Measurements from ENCODE around the gene DCP1A. TPM values are rescaled to one million over a fixed set of nuclear protein-coding genes. Genes with fewer than 3 reads are reported as not detected.
A peak's percentile ranks its signal among the peaks of the same experiment; 100 is the strongest.

Gene DCP1A
- total RNA-seq, 3 donors from 2014 or later (not counting 1 experiment from before 2014, with no cell fraction given), result 36.5 to 48.9 (median 45.8) TPM

DNA sequence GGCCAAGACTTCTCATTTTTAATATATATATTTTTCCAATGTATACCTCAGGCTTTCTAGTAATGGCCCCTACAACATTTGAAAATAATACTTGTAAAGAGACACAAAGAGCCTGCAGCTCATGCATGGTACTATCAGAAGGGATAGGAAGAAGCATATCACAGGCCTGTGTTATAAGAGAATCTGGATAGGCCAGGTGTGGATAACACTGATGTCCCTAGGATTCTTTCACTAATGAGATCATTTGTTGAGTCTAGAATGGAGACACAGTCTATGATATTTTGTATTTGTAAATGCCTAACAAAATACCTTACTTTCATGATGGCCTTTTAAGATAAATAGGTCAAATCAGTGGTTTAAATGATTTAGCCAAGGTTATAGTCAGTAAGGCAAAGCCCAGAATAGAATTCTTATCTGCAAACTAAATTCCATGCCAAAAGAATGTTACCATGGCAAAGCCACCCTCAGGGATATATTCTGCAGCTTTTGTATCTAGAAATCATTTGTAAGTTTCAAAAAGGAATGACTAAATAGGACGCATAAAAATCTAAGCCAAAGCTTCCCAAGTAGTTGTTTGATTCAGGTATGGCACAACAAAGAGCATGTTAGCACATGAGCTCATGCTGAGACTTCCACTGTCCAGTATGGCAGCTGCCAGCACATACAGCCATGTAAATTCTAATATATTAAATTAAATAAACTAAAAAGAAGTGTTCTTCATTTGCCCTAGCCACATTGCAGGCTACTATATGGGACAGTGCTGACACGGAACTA lies 10.0 kb downstream of the DCP1A start:
- H3K36me3 ChIP-seq (ENCODE audit: control insufficient read depth, insufficient read depth, low read length), result peaks cover 44% of the 10 kb centered on the region
- TF ChIP-seq, protein P1, sequence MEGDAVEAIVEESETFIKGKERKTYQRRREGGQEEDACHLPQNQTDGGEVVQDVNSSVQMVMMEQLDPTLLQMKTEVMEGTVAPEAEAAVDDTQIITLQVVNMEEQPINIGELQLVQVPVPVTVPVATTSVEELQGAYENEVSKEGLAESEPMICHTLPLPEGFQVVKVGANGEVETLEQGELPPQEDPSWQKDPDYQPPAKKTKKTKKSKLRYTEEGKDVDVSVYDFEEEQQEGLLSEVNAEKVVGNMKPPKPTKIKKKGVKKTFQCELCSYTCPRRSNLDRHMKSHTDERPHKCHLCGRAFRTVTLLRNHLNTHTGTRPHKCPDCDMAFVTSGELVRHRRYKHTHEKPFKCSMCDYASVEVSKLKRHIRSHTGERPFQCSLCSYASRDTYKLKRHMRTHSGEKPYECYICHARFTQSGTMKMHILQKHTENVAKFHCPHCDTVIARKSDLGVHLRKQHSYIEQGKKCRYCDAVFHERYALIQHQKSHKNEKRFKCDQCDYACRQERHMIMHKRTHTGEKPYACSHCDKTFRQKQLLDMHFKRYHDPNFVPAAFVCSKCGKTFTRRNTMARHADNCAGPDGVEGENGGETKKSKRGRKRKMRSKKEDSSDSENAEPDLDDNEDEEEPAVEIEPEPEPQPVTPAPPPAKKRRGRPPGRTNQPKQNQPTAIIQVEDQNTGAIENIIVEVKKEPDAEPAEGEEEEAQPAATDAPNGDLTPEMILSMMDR (IDR thresholded peaks at IDR 0.05), result no peak

GRCh38 chr3:53334742-53335141 lies 12.6 kb downstream of the DCP1A start:
- ATAC-seq (no peak), DNase-seq (no peak)
- H3K4me1 Mint-ChIP-seq, result peaks cover 4 to 8% of the 10 kb centered on the region in 2 donors
- Histone ChIP-seq H3K27me3 (ENCODE audit: control insufficient read depth, insufficient read depth, low read length) (no peaks in the 10 kb centered on the region), H3K4me1 (ENCODE audit: control insufficient read depth, insufficient read depth, low read length) (no peaks in the 10 kb centered on the region), H3K27ac (ENCODE audit: low read length) (no peak overlapping the region), H3K4me3 (ENCODE audit: low read length) (no peak overlapping the region), H3K9me3 (ENCODE audit: control insufficient read depth, insufficient read depth, low read length) (no peaks in the 10 kb centered on the region), H3K36me3 (ENCODE audit: control insufficient read depth, insufficient read depth, low read length) (peaks cover 35% of the 10 kb centered on the region)
- H3K4me3 Mint-ChIP-seq, result no peak overlapping the region
- 98% methylated on average over 3 of the region's 6 CpGs for WGBS (ENCODE audit: insufficient coverage)
- no peaks in the 10 kb centered on the region for H3K36me3 Mint-ChIP-seq
- peak overlapping the region in 1 of 2 donors; percentile 18 for H3K27ac Mint-ChIP-seq
- TF ChIP-seq, protein P1 (IDR thresholded peaks at IDR 0.05), result no peak
- intact Hi-C loops (cut with micrococcal nuclease), result no loop called here
- H3K27me3 Mint-ChIP-seq (ENCODE audit: low read depth in 2 of 2), result no peaks in the 10 kb centered on the region
- H3K9me3 Mint-ChIP-seq, result no peaks in the 10 kb centered on the region

More for the DNA sequence above, 10.0 kb downstream of the DCP1A start:
- H3K9me3 Mint-ChIP-seq, result no peaks in the 10 kb centered on the region
- DNase-seq (no peak), ATAC-seq (no peak)
- H3K27me3 Mint-ChIP-seq (ENCODE audit: low read depth in 2 of 2), result no peaks in the 10 kb centered on the region
- Histone ChIP-seq H3K27me3 (ENCODE audit: control insufficient read depth, insufficient read depth, low read length) (no peaks in the 10 kb centered on the region), H3K4me1 (ENCODE audit: control insufficient read depth, insufficient read depth, low read length) (no peaks in the 10 kb centered on the region), H3K27ac (ENCODE audit: low read length) (no peak overlapping the region), H3K9me3 (ENCODE audit: control insufficient read depth, insufficient read depth, low read length) (no peaks in the 10 kb centered on the region), H3K4me3 (ENCODE audit: low read length) (no peak overlapping the region)
- intact Hi-C loops (cut with micrococcal nuclease), result no loop called here
- WGBS (ENCODE audit: insufficient coverage), result 100% methylated on average over 2 of the region's 2 CpGs
- no peak overlapping the region for H3K27ac Mint-ChIP-seq
- no peak overlapping the region for H3K4me3 Mint-ChIP-seq
- no peaks in the 10 kb centered on the region for H3K36me3 Mint-ChIP-seq
- peaks cover 7 to 9% of the 10 kb centered on the region in 2 donors for H3K4me1 Mint-ChIP-seq

- Mint-ChIP-seq H3K27ac (no peak overlapping the region), H3K4me3 (no peak overlapping the region), H3K9me3 (no peaks in the 10 kb centered on the region), H3K4me1 (peaks cover 0 to 4% of the 10 kb centered on the region in 2 donors), H3K36me3 (no peaks in the 10 kb centered on the region), H3K27me3 (ENCODE audit: low read depth in 2 of 2) (no peaks in the 10 kb centered on the region)
- Histone ChIP-seq H3K36me3 (ENCODE audit: control insufficient read depth, insufficient read depth, low read length) (peaks cover 21% of the 10 kb centered on the region), H3K4me1 (ENCODE audit: control insufficient read depth, insufficient read depth, low read length) (no peaks in the 10 kb centered on the region), H3K9me3 (ENCODE audit: control insufficient read depth, insufficient read depth, low read length) (no peaks in the 10 kb centered on the region), H3K27me3 (ENCODE audit: control insufficient read depth, insufficient read depth, low read length) (no peaks in the 10 kb centered on the region), H3K27ac (ENCODE audit: low read length) (no peak overlapping the region), H3K4me3 (ENCODE audit: low read length) (no peak overlapping the region)
- no peak for DNase-seq
- intact Hi-C loops (cut with micrococcal nuclease), result no loop called here
- no peak for ATAC-seq
- TF ChIP-seq, protein P1 (IDR thresholded peaks at IDR 0.05), result no peak
- whole genome bisulfite sequencing (ENCODE audit: insufficient coverage), result 100% methylated on average over 1 of the region's 1 CpG
These were observed 15.5 kb downstream of the DCP1A start for GRCh38 chr3:53331871-53332270.
